DND-41 (cell line): ENCODE measurements around the gene DLST.
"Not testable (repeated sequence)": the region's sequence is repeated elsewhere in the genome, so short reads cannot be mapped to it uniquely, and the experiment has no call there.

Source experiments
- ATAC-seq: fragments of 200-7000 bp; cut with Tn5 transposase; 3 replicates; pipeline ENCODE4 v1.9.1; 2021; ENCODE audit warnings: low read depth; ENCODE audit not compliant: insufficient read depth
- DNase-seq: peaks from one replicate; pipeline ENCODE4 v3.0.0-alpha.2; 2020
- H2AFZ ChIP-seq: 2 replicates; pipeline ENCODE4 v1.6.0; 2012; ENCODE audit warnings: low read depth, low read length
- H3K27ac ChIP-seq: 2 replicates; pipeline ENCODE4 v1.5.1; 2012; ENCODE audit warnings: low read length, inconsistent platforms
- H3K27me3 ChIP-seq: fragments of 200-600 bp; sonication (generic); 2 replicates; pipeline ENCODE4 v1.6.0; 2012; ENCODE audit warnings: low read length, mild to moderate bottlenecking, inconsistent platforms; ENCODE audit not compliant: insufficient read depth, poor library complexity
- H3K36me3 ChIP-seq: 2 replicates; pipeline ENCODE4 v1.5.1; 2012; ENCODE audit warnings: low read length, inconsistent platforms; ENCODE audit not compliant: insufficient read depth
- H3K4me1 ChIP-seq: 2 replicates; pipeline ENCODE4 v1.5.1; 2012; ENCODE audit warnings: mild to moderate bottlenecking, low read length; ENCODE audit not compliant: insufficient read depth
- H3K4me2 ChIP-seq: 2 replicates; pipeline ENCODE4 v1.6.0; 2012; ENCODE audit warnings: mild to moderate bottlenecking, moderate library complexity, low read length, inconsistent platforms; ENCODE audit not compliant: insufficient read depth
- H3K4me3 ChIP-seq, 2 experiments: fragments of 200-600 bp in 1 of 2; shearing (Covaris generic) in 1 of 2; 2 replicates each; pipeline ENCODE4 v1.5.1; 2012 to 2016; ENCODE audit warnings: inconsistent platforms in 2 of 2, low read length in 2 of 2, mild to moderate bottlenecking in 2 of 2, low read depth in 1 of 2, moderate library complexity in 1 of 2
- H3K79me2 ChIP-seq: 2 replicates; pipeline ENCODE4 v1.6.0; 2012; ENCODE audit warnings: low read length, inconsistent platforms; ENCODE audit not compliant: insufficient read depth
- H3K9ac ChIP-seq: 2 replicates; pipeline ENCODE4 v1.6.0; 2012; ENCODE audit warnings: low read depth, mild to moderate bottlenecking, inconsistent platforms, low read length, moderate library complexity
- H3K9me3 ChIP-seq: 2 replicates; pipeline ENCODE4 v1.5.1; 2012; ENCODE audit warnings: low read length, moderate library complexity, mild to moderate bottlenecking, inconsistent platforms; ENCODE audit not compliant: insufficient read depth, severe bottlenecking
- H4K20me1 ChIP-seq: 2 replicates; pipeline ENCODE4 v1.6.0; 2012; ENCODE audit warnings: low read length; ENCODE audit not compliant: insufficient read depth
- EZH2 ChIP-seq: IDR thresholded peaks from 3 replicates; pipeline ENCODE4 v1.6.1; 2012; ENCODE audit warnings: borderline replicate concordance, low read depth, mild to moderate bottlenecking, moderate library complexity, low read length, inconsistent platforms; ENCODE audit not compliant: severe bottlenecking
- TF ChIP-seq, protein P1 (sequence below): IDR thresholded peaks from 2 replicates; pipeline ENCODE4 v1.5.1; 2012; ENCODE audit warnings: borderline replicate concordance, low read length, moderate library complexity, mild to moderate bottlenecking; ENCODE audit not compliant: poor library complexity, severe bottlenecking; ENCODE audit errors: extremely low read depth

The DLST gene

DNA sequence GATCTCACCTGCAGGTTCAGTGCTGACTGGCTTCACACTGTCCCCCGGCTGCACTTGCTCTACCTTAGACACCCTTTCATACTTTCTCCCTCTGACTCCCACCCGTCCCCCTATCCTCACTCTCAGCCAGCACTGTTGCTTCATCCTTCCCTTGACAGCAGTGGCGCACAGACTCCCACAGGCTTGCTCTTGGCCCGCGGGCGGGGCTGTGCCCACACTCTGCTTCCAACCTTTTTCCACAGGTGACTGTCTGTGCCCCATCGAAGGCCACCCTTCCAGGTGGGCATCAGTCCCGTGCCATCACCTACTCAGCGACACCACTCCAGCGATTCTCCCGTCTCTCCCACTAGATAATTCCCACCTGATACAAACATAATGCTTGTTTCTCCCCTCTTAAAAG, 42.3 kb downstream of the DLST start:
- Histone ChIP-seq H3K4me1 (no peaks in the 10 kb centered on the region), H4K20me1 (no peaks in the 10 kb centered on the region), H3K27ac (no peak overlapping the region), H3K36me3 (no peaks in the 10 kb centered on the region), H3K9ac (no peak overlapping the region), H2AFZ (no peak overlapping the region), H3K27me3 (no peaks in the 10 kb centered on the region), H3K9me3 (no peaks in the 10 kb centered on the region), H3K4me3 (no peak overlapping the region), H3K79me2 (no peaks in the 10 kb centered on the region), H3K4me2 (no peak overlapping the region)
- no peak for TF ChIP-seq EZH2
- TF ChIP-seq, protein P1, sequence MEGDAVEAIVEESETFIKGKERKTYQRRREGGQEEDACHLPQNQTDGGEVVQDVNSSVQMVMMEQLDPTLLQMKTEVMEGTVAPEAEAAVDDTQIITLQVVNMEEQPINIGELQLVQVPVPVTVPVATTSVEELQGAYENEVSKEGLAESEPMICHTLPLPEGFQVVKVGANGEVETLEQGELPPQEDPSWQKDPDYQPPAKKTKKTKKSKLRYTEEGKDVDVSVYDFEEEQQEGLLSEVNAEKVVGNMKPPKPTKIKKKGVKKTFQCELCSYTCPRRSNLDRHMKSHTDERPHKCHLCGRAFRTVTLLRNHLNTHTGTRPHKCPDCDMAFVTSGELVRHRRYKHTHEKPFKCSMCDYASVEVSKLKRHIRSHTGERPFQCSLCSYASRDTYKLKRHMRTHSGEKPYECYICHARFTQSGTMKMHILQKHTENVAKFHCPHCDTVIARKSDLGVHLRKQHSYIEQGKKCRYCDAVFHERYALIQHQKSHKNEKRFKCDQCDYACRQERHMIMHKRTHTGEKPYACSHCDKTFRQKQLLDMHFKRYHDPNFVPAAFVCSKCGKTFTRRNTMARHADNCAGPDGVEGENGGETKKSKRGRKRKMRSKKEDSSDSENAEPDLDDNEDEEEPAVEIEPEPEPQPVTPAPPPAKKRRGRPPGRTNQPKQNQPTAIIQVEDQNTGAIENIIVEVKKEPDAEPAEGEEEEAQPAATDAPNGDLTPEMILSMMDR: no peak
- DNase-seq (no peak), ATAC-seq (no peak)

DNA sequence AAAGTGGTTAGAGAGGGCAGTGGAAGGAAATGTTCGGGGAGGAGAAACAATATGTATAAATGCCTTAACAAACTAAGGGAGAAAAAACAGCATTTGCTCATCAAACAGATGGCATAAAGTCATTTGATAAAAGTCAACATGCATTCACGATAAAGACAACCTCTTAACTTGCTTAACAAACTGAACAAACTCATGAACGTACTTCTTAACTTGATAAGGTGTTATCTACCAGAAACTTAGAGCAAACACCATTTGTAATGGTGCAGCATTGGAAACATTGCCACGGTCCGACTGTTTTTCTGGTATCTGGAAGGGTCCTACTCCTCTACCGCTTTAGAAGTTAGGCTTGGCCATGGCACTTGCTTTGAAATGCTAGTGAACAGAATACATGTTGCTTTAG, 45.5 kb downstream of the DLST start:
- Histone ChIP-seq H3K4me3 (no peak overlapping the region), H2AFZ (no peak overlapping the region)
- DNase-seq: no peak

DNA sequence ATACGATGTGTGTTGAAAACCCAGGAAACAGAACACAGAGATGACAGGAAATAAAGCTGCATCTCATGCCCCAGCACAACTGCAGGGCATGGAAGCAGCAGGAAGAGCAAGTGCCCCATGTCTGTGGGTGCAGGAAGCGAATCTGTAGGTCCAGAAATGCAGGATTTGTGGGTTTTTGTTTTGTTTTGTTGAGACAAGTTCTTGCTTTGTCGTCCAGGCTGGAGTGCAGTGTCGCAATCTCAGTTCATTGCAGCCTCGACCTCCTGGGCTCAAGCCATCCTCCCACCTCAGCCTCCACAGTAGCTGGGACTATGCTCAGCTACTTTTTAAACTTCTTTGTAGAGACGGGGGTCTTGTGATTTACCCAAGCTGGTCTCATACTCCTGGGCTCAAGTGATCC, 47.5 kb downstream of the DLST start:
- no peaks in the 10 kb centered on the region for H3K4me1 ChIP-seq
- no peak for ATAC-seq
- H3K79me2 ChIP-seq: no peaks in the 10 kb centered on the region
- no peak overlapping the region for H3K9ac ChIP-seq
- H3K27me3 ChIP-seq: peaks cover 3% of the 10 kb centered on the region
- TF ChIP-seq, protein P1: no peak
- TF ChIP-seq EZH2: no peak
- no peak overlapping the region; the same call in 1 of the 2 replicates for H2AFZ ChIP-seq
- no peaks in the 10 kb centered on the region for H3K9me3 ChIP-seq
- no peak overlapping the region for H3K4me2 ChIP-seq
- H3K36me3 ChIP-seq: no peaks in the 10 kb centered on the region
- no peaks in the 10 kb centered on the region for H4K20me1 ChIP-seq
- no peak overlapping the region for H3K4me3 ChIP-seq
- no peak for DNase-seq
- no peak overlapping the region for H3K27ac ChIP-seq

More for the DNA sequence above, 45.5 kb downstream of the DLST start:
- no peaks in the 10 kb centered on the region for H3K4me1 ChIP-seq
- no peak for TF ChIP-seq EZH2
- TF ChIP-seq, protein P1: no peak
- no peak overlapping the region for H3K4me2 ChIP-seq
- H4K20me1 ChIP-seq: no peaks in the 10 kb centered on the region
- no peak overlapping the region for H3K9ac ChIP-seq
- H3K36me3 ChIP-seq: no peaks in the 10 kb centered on the region
- no peaks in the 10 kb centered on the region for H3K9me3 ChIP-seq
- H3K27ac ChIP-seq: no peak overlapping the region
- peaks cover 3% of the 10 kb centered on the region for H3K27me3 ChIP-seq
- no peak for ATAC-seq
- no peaks in the 10 kb centered on the region for H3K79me2 ChIP-seq

DNA sequence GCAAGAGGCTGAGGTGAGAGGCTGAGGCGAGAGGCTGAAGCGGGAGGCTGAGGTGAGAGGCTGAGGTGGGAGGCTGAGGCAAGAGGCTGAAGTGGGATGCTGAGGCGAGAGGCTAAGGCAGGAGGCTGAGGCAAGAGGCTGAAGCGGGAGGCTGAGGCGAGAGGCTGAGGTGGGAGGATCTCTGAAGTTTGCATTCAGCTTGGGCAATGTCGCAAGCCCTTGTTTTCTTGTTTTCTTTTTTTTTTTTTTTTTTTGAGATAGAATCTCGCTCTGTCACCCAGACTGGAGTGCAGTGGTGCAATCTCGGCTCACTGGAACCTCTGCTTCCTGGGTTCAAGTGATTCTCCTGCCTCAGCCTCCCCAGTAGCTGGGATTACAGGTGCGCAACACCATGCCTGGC, 50.0 kb downstream of the DLST start:
- H3K4me1 ChIP-seq, H3K4me2 ChIP-seq, H3K27me3 ChIP-seq, H3K36me3 ChIP-seq, DNase-seq, ATAC-seq, H3K79me2 ChIP-seq, H3K27ac ChIP-seq, H3K4me3 ChIP-seq, H4K20me1 ChIP-seq, H3K9me3 ChIP-seq, H3K9ac ChIP-seq, H2AFZ ChIP-seq: not testable (repeated sequence)
